ENCODE results near the gene MOCS3. TPM values are rescaled to one million over a fixed set of nuclear protein-coding genes. Genes with fewer than 3 reads are reported as not detected.
A peak's percentile ranks its signal among the peaks of the same experiment; 100 is the strongest.

MOCS3 gene
- total RNA-seq, 1 donor: 10.5 TPM

GRCh38 chr20:51010043-51010365 is 51.4 kb downstream of the MOCS3 start:
- H3K4me3 ChIP-seq (ENCODE audit: insufficient read depth, low read length): no peak overlapping the region

GRCh38 chr20:51010932-51011331 is 52.3 kb downstream of the MOCS3 start:
- H2AFZ ChIP-seq (ENCODE audit: low read length): no peak overlapping the region
- H3K4me2 ChIP-seq (ENCODE audit: insufficient read depth, low read length): no peak overlapping the region
- H3K27me3 ChIP-seq (ENCODE audit: insufficient read depth, low read length): no peaks in the 10 kb centered on the region
- H4K20me1 ChIP-seq (ENCODE audit: insufficient read depth, low read length): peaks cover 6% of the 10 kb centered on the region
- no peak overlapping the region for H3K27ac ChIP-seq (ENCODE audit: low read depth, low read length)
- H3K4me1 ChIP-seq (ENCODE audit: insufficient read depth, low read length): peaks cover 11% of the 10 kb centered on the region
- H3K36me3 ChIP-seq (ENCODE audit: insufficient read depth, low read length): peaks cover 8% of the 10 kb centered on the region
- TF ChIP-seq CTCF (IDR thresholded peaks at IDR 0.05; ENCODE audit: extremely low read depth, low read depth, low read length): no peak
- H3K4me3 ChIP-seq (ENCODE audit: insufficient read depth, low read length): no peak overlapping the region
- peak; percentile 69 for DNase-seq (ENCODE audit: insufficient read length, low spot score, missing footprints)
- no peaks in the 10 kb centered on the region for H3K79me2 ChIP-seq (ENCODE audit: insufficient read depth, low read length)
- H3K9me3 ChIP-seq (ENCODE audit: low read depth, low read length): no peaks in the 10 kb centered on the region

More at GRCh38 chr20:51010043-51010365, 51.4 kb downstream of the MOCS3 start:
- Histone ChIP-seq H3K36me3 (ENCODE audit: insufficient read depth, low read length) (peaks cover 8% of the 10 kb centered on the region), H3K27me3 (ENCODE audit: insufficient read depth, low read length) (no peaks in the 10 kb centered on the region), H3K4me1 (ENCODE audit: insufficient read depth, low read length) (peaks cover 11% of the 10 kb centered on the region), H3K4me2 (ENCODE audit: insufficient read depth, low read length) (no peak overlapping the region), H3K27ac (ENCODE audit: low read depth, low read length) (no peak overlapping the region), H4K20me1 (ENCODE audit: insufficient read depth, low read length) (peaks cover 6% of the 10 kb centered on the region), H3K79me2 (ENCODE audit: insufficient read depth, low read length) (no peaks in the 10 kb centered on the region), H3K9me3 (ENCODE audit: low read depth, low read length) (no peaks in the 10 kb centered on the region), H2AFZ (ENCODE audit: low read length) (no peak overlapping the region)
- no peak for DNase-seq (ENCODE audit: insufficient read length, low spot score, missing footprints)
- TF ChIP-seq CTCF (IDR thresholded peaks at IDR 0.05; ENCODE audit: extremely low read depth, low read depth, low read length): no peak

GRCh38 chr20:51011479-51011878 is 52.9 kb downstream of the MOCS3 start:
- Histone ChIP-seq H3K27me3 (ENCODE audit: insufficient read depth, low read length) (no peaks in the 10 kb centered on the region), H3K79me2 (ENCODE audit: insufficient read depth, low read length) (no peaks in the 10 kb centered on the region), H3K4me2 (ENCODE audit: insufficient read depth, low read length) (no peak overlapping the region), H3K36me3 (ENCODE audit: insufficient read depth, low read length) (peaks cover 8% of the 10 kb centered on the region), H3K9me3 (ENCODE audit: low read depth, low read length) (no peaks in the 10 kb centered on the region), H4K20me1 (ENCODE audit: insufficient read depth, low read length) (peaks cover 6% of the 10 kb centered on the region), H2AFZ (ENCODE audit: low read length) (no peak overlapping the region), H3K27ac (ENCODE audit: low read depth, low read length) (no peak overlapping the region), H3K4me1 (ENCODE audit: insufficient read depth, low read length) (peaks cover 11% of the 10 kb centered on the region), H3K4me3 (ENCODE audit: insufficient read depth, low read length) (no peak overlapping the region)
- DNase-seq (ENCODE audit: insufficient read length, low spot score, missing footprints): peak; percentile 26
- TF ChIP-seq CTCF (IDR thresholded peaks at IDR 0.05; ENCODE audit: extremely low read depth, low read depth, low read length): no peak

GRCh38 chr20:51012357-51012756 is 53.7 kb downstream of the MOCS3 start:
- H3K27ac ChIP-seq (ENCODE audit: low read depth, low read length): peak overlapping the region; percentile 30
- peak overlapping the region; percentile 18 for H3K4me3 ChIP-seq (ENCODE audit: insufficient read depth, low read length)
- TF ChIP-seq CTCF (IDR thresholded peaks at IDR 0.05; ENCODE audit: extremely low read depth, low read depth, low read length): no peak
- H3K36me3 ChIP-seq (ENCODE audit: insufficient read depth, low read length): peaks cover 8% of the 10 kb centered on the region
- H3K4me1 ChIP-seq (ENCODE audit: insufficient read depth, low read length): peaks cover 11% of the 10 kb centered on the region
- DNase-seq (ENCODE audit: insufficient read length, low spot score, missing footprints): peak; percentile 87
- H3K27me3 ChIP-seq (ENCODE audit: insufficient read depth, low read length): no peaks in the 10 kb centered on the region
- no peaks in the 10 kb centered on the region for H3K79me2 ChIP-seq (ENCODE audit: insufficient read depth, low read length)
- H3K4me2 ChIP-seq (ENCODE audit: insufficient read depth, low read length): peak overlapping the region; percentile 64
- peak overlapping the region; percentile 43 for H2AFZ ChIP-seq (ENCODE audit: low read length)
- no peaks in the 10 kb centered on the region for H3K9me3 ChIP-seq (ENCODE audit: low read depth, low read length)
- peaks cover 6% of the 10 kb centered on the region for H4K20me1 ChIP-seq (ENCODE audit: insufficient read depth, low read length)

Other genes starting within 250 kb of the MOCS3 start
- gene PARD6B, start 227.2 kb upstream of the MOCS3 start, total RNA-seq: 0.72 and 0.88 TPM in 2 replicates
- gene BCAS4, start 163.8 kb upstream of the MOCS3 start, total RNA-seq: 2.4 and 2.9 TPM in 2 replicates
- gene ADNP, start 27.4 kb upstream of the MOCS3 start, total RNA-seq: 23.5 and 26.2 TPM in 2 replicates
- 43.3 and 53.2 TPM in 2 replicates for gene DPM1, start 286 bp upstream of the MOCS3 start, total RNA-seq
- 13.6 and 16.3 TPM in 2 replicates for gene KCNG1, start 64.3 kb downstream of the MOCS3 start, total RNA-seq